ENCODE measurements around the gene HECW1.
"Not testable (repeated sequence)": the region's sequence is repeated elsewhere in the genome, so short reads cannot be mapped to it uniquely, and the experiment has no call there.

The HECW1 gene

GRCh38 chr7:43573832-43574231 lies 461.4 kb downstream of the HECW1 start:
- not testable (repeated sequence) for H3K4me3 ChIP-seq (ENCODE audit: low read depth, low read length); DNase-seq (ENCODE audit: low read depth)

GRCh38 chr7:43575506-43575905 lies 463.1 kb downstream of the HECW1 start:
- no peak overlapping the region for H3K4me3 ChIP-seq (ENCODE audit: low read depth, low read length)
- no peak for DNase-seq (ENCODE audit: low read depth)

- no peak for DNase-seq (ENCODE audit: low read depth)
- H3K4me3 ChIP-seq (ENCODE audit: low read depth, low read length) = no peak overlapping the region
Measured at GRCh38 chr7:43576241-43576640, 463.8 kb downstream of the HECW1 start.

- H3K4me3 ChIP-seq (ENCODE audit: low read depth, low read length) = no peak overlapping the region
- no peak for DNase-seq (ENCODE audit: low read depth)
Measured at GRCh38 chr7:43577485-43577951, 465.1 kb downstream of the HECW1 start.

GRCh38 chr7:43582503-43583423 lies 470.3 kb downstream of the HECW1 start, which contains the start of gene STK17A:
Gene STK17A, plus strand, starts transcription at chr7:43583108. Its CDS starts 136 bp downstream, at chr7:43583244.
- peak within 1 kb of the TSS; percentile 88 for H3K4me3 ChIP-seq (ENCODE audit: low read depth, low read length)
- peak; percentile 62 for DNase-seq (ENCODE audit: low read depth)

- peak overlapping the region; percentile 88 for H3K4me3 ChIP-seq (ENCODE audit: low read depth, low read length)
- no peak for DNase-seq (ENCODE audit: low read depth)
Measured at GRCh38 chr7:43583424-43584194, 471.2 kb downstream of the HECW1 start.

GRCh38 chr7:43584195-43584586 lies 471.7 kb downstream of the HECW1 start:
- H3K4me3 ChIP-seq (ENCODE audit: low read depth, low read length) = peak overlapping the region; percentile 88
- DNase-seq (ENCODE audit: low read depth) = no peak

- not testable (repeated sequence) for DNase-seq (ENCODE audit: low read depth)
- H3K4me3 ChIP-seq (ENCODE audit: low read depth, low read length) = peak overlapping the region; percentile 88
Measured at GRCh38 chr7:43584733-43585132, 472.3 kb downstream of the HECW1 start.

- H3K4me3 ChIP-seq (ENCODE audit: low read depth, low read length) = no peak overlapping the region
- peak; percentile 73 for DNase-seq (ENCODE audit: low read depth)
Measured at GRCh38 chr7:43585562-43585961, 473.1 kb downstream of the HECW1 start.

- H3K4me3 ChIP-seq (ENCODE audit: low read depth, low read length) = no peak overlapping the region
- no peak for DNase-seq (ENCODE audit: low read depth)
Measured at GRCh38 chr7:43586251-43586900, 473.9 kb downstream of the HECW1 start.

GRCh38 chr7:43588477-43589132 lies 476.2 kb downstream of the HECW1 start:
- DNase-seq (ENCODE audit: low read depth) = no peak
- H3K4me3 ChIP-seq (ENCODE audit: low read depth, low read length) = no peak overlapping the region

GRCh38 chr7:43589133-43589478 lies 476.7 kb downstream of the HECW1 start:
- no peak for DNase-seq (ENCODE audit: low read depth)
- H3K4me3 ChIP-seq (ENCODE audit: low read depth, low read length) = no peak overlapping the region

GRCh38 chr7:43589728-43590127 lies 477.3 kb downstream of the HECW1 start:
- DNase-seq (ENCODE audit: low read depth) = no peak
- H3K4me3 ChIP-seq (ENCODE audit: low read depth, low read length) = no peak overlapping the region

- DNase-seq (ENCODE audit: low read depth) = no peak
- H3K4me3 ChIP-seq (ENCODE audit: low read depth, low read length) = no peak overlapping the region
Measured at GRCh38 chr7:43590862-43591557, 478.6 kb downstream of the HECW1 start.

- DNase-seq (ENCODE audit: low read depth) = no peak
- no peak overlapping the region for H3K4me3 ChIP-seq (ENCODE audit: low read depth, low read length)
Measured at GRCh38 chr7:43591558-43592180, 479.2 kb downstream of the HECW1 start.

- no peak overlapping the region for H3K4me3 ChIP-seq (ENCODE audit: low read depth, low read length)
- no peak for DNase-seq (ENCODE audit: low read depth)
Measured at GRCh38 chr7:43592326-43592725, 479.9 kb downstream of the HECW1 start.

- no peak for DNase-seq (ENCODE audit: low read depth)
- no peak overlapping the region for H3K4me3 ChIP-seq (ENCODE audit: low read depth, low read length)
Measured at GRCh38 chr7:43593010-43593409, 480.6 kb downstream of the HECW1 start.

GRCh38 chr7:43594020-43594419 lies 481.6 kb downstream of the HECW1 start:
- no peak overlapping the region for H3K4me3 ChIP-seq (ENCODE audit: low read depth, low read length)
- no peak for DNase-seq (ENCODE audit: low read depth)

All from skeletal muscle cell (primary cell).